HEK293T (cell line): ENCODE data around the gene ASB18.

ENCODE experiments used
- CTCF ChIA-PET: fragments of 350-600 bp; formaldehyde crosslinking; extraction: SDS; loops from one replicate; lab custom pipeline; 2021; ENCODE audit warnings: antibody characterized with exemption, inconsistent platforms; lab: Yijun Ruan, JAX
- POLR2A ChIA-PET: fragments of 350-600 bp; formaldehyde crosslinking; extraction: SDS; loops from one replicate; lab custom pipeline; 2020; ENCODE audit warnings: antibody characterized with exemption, inconsistent platforms; lab: Yijun Ruan, JAX
- DNase-seq: peaks from one replicate; pipeline ENCODE4 v3.0.0; 2012; ENCODE audit warnings: mixed read lengths; ENCODE audit errors: extremely low spot score
- ARNT ChIP-seq: fragments of 450-650 bp; IDR thresholded peaks from 2 replicates; pipeline ENCODE4 v1.6.1; 2017; ENCODE audit warnings: mild to moderate bottlenecking
- BHLHE40 ChIP-seq: fragments of 450-650 bp; IDR thresholded peaks from 2 replicates; pipeline ENCODE4 v1.6.1; 2016; ENCODE audit warnings: mild to moderate bottlenecking, moderate library complexity, borderline replicate concordance
- CTBP1 ChIP-seq: fragments of 450-650 bp; IDR thresholded peaks from 2 replicates; pipeline ENCODE4 v1.6.1; 2016; ENCODE audit warnings: borderline replicate concordance
- ELF4 ChIP-seq: fragments of 450-650 bp; IDR thresholded peaks from 2 replicates; pipeline ENCODE4 v1.6.1; 2017; ENCODE audit warnings: antibody characterized with exemption
- FOXA1 ChIP-seq: fragments of 450-650 bp; IDR thresholded peaks from 2 replicates; pipeline ENCODE4 v1.6.1; 2016; ENCODE audit warnings: mild to moderate bottlenecking
- FOXK2 ChIP-seq: fragments of 450-650 bp; IDR thresholded peaks from 2 replicates; pipeline ENCODE4 v1.6.1; 2016; ENCODE audit warnings: mild to moderate bottlenecking
- FOXM1 ChIP-seq: fragments of 450-650 bp; IDR thresholded peaks from 2 replicates; pipeline ENCODE4 v1.6.1; 2017; ENCODE audit warnings: mild to moderate bottlenecking, borderline replicate concordance
- HDGF ChIP-seq: fragments of 450-650 bp; IDR thresholded peaks from 2 replicates; pipeline ENCODE4 v1.6.1; 2017; ENCODE audit warnings: antibody characterized with exemption, borderline replicate concordance
- L3MBTL2 ChIP-seq: fragments of 450-650 bp; conservative IDR thresholded peaks from 2 replicates; pipeline ENCODE4 v1.6.1; 2016; ENCODE audit warnings: mild to moderate bottlenecking
- LEF1 ChIP-seq: fragments of 450-650 bp; IDR thresholded peaks from 2 replicates; pipeline ENCODE4 v1.6.1; 2017; ENCODE audit warnings: mild to moderate bottlenecking, borderline replicate concordance
- NFRKB ChIP-seq: fragments of 450-650 bp; IDR thresholded peaks from 2 replicates; pipeline ENCODE4 v1.6.1; 2016; ENCODE audit warnings: mild to moderate bottlenecking, moderate library complexity
- SP1 ChIP-seq: fragments of 450-650 bp; IDR thresholded peaks from 2 replicates; pipeline ENCODE4 v1.6.1; 2017
- SUZ12 ChIP-seq: fragments of 450-650 bp; IDR thresholded peaks from 2 replicates; pipeline ENCODE4 v1.6.1; 2016; ENCODE audit warnings: mild to moderate bottlenecking
- TARDBP ChIP-seq: fragments of 450-650 bp; IDR thresholded peaks from 2 replicates; pipeline ENCODE4 v1.6.1; 2016
- ZNF384 ChIP-seq: fragments of 450-650 bp; IDR thresholded peaks from 2 replicates; pipeline ENCODE4 v1.6.1; 2016
- TF ChIP-seq, protein P1 (sequence below): fragments of 450-650 bp; IDR thresholded peaks from 2 replicates; pipeline ENCODE4 v1.6.1; 2016

ASB18 gene

DNA sequence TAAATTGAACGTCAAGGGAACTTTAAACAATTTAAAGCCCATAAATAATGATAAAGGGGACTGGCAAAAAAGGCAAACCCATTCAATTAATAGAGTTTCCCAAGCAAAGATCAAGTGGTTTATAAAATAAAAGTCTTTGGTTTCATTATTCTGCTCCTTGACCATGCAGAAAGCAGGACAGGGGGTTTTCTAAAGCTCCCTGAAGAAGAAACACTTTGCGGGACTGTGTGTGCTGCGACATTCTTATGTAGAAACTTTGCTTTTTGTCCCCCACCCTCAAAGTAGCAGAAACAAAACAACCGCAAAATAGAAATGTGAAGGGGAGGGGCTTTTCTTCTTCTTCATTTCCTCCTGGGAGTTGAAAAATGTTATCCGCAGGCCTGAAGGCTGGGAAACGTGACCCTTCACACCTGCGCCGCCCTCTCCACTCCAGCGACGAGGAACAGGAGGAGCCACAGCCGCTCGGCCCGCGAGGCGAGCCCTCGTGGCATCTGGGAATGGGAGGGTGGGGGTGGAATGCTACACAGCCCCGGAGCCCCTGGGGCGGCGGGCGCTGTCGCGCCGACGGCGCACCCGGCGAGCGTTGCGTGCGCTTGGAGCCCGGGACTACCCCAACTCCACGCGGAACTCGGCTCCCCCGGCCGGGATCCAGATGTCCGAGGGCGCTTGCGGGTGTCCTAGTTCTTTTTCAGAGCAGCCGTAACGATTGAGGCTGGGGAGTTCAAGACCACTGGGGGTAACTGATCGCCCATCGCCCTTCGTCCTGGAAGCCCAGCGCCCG, 91.8 kb downstream of the ASB18 start:
- ChIA-PET CTCF (no interaction called here), POLR2A (no interaction called here)
- no peak for DNase-seq
- no peak for TF ChIP-seq FOXK2

DNA sequence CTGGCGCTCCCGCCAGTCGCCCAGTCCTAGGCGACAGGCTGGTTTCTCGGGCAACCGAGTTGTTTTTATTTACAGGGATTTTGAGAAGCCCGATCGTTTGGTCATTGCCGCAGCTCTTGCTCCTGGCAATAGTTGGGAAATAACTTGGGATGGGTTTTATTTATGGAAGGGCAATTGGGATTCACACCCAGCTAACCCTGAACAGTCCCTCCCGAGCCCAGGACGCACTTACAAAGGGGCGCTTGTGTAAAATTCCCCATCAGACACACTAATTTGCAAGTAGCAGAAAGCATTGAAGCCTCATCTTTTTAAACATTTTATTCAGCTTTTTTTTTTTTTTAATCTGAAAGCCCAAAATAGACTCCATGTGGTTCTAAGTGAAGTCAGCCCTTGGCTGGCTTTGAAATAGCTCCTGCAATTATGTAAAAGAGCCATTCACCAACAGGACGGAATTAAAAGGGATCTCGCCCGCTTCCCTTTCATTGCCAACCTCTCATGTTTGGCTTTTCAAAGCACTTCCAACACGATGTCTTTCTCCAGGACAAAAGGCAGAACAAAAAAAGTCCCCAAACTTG, 92.4 kb downstream of the ASB18 start:
- ChIA-PET POLR2A (no interaction called here), CTCF (no interaction called here)
- no peak for DNase-seq
- no peak for TF ChIP-seq L3MBTL2
- no peak for TF ChIP-seq FOXM1
- TF ChIP-seq CTBP1: no peak
- no peak for TF ChIP-seq ARNT
- no peak for TF ChIP-seq NFRKB

DNA sequence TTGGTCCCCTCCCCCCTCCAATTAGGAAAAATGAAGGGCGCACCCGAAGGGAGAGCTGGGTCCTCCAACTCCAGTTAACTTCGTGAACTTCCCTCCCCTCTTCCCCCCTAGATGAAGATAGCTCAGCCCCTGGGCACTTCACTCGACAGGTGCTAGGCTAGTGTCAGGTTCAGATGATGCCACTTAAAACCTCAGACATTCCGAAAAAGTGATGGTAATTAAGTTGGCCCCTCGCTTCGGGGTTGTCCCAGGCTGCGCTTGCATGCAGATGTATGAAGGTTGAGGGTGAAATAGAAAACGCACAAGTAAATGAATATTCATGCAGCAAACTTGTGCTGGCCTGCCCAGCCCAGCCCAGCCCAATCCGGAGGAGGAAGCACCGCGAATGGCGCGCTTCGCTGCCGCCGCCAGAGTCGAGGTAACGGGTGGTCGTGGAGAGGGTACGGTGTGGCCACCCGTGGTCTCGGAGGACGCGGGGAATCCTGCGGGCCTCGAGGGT, 93.0 kb downstream of the ASB18 start:
- TF ChIP-seq CTBP1 (no peak), FOXK2 (no peak)
- ChIA-PET CTCF (interaction anchor here (0.7 kb wide), 1 partner anchor 10 kb away, joined by 3 read pairs; no protein-coding TSS in a partner anchor), POLR2A (no interaction called here)
- no peak for DNase-seq

DNA sequence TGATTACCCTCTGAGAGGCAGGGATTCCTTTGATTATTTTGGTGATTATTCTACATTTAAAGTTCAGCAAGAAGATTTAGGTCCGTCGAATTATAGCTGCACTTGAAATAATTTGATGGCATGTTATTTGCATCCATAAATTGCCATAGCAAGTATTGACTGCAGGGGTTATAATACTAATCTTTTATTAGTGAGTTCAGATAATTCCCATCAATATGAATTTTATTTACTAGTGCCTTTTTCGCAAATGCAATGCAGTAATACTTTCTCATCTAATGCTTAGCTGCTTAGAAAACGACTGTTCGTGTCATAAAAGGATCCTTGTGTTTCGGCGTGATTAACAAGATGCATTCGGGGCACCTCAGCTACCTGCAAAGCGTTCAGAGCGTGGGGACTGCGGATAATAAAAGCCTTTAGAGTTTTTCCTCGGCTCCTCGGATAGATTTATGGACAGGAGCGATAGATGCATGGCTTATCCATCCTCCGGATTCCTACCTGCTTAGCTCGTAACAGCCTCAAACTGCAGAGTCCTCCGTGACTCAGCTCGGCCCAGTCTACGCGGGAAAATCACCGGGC, 93.5 kb downstream of the ASB18 start:
- TF ChIP-seq, protein P1, sequence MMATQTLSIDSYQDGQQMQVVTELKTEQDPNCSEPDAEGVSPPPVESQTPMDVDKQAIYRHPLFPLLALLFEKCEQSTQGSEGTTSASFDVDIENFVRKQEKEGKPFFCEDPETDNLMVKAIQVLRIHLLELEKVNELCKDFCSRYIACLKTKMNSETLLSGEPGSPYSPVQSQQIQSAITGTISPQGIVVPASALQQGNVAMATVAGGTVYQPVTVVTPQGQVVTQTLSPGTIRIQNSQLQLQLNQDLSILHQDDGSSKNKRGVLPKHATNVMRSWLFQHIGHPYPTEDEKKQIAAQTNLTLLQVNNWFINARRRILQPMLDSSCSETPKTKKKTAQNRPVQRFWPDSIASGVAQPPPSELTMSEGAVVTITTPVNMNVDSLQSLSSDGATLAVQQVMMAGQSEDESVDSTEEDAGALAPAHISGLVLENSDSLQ: no peak
- DNase-seq: no peak
- ChIA-PET POLR2A (no interaction called here), CTCF (interaction anchor here (0.7 kb wide), 1 partner anchor 11 kb away, joined by 3 read pairs; no protein-coding TSS in a partner anchor)

DNA sequence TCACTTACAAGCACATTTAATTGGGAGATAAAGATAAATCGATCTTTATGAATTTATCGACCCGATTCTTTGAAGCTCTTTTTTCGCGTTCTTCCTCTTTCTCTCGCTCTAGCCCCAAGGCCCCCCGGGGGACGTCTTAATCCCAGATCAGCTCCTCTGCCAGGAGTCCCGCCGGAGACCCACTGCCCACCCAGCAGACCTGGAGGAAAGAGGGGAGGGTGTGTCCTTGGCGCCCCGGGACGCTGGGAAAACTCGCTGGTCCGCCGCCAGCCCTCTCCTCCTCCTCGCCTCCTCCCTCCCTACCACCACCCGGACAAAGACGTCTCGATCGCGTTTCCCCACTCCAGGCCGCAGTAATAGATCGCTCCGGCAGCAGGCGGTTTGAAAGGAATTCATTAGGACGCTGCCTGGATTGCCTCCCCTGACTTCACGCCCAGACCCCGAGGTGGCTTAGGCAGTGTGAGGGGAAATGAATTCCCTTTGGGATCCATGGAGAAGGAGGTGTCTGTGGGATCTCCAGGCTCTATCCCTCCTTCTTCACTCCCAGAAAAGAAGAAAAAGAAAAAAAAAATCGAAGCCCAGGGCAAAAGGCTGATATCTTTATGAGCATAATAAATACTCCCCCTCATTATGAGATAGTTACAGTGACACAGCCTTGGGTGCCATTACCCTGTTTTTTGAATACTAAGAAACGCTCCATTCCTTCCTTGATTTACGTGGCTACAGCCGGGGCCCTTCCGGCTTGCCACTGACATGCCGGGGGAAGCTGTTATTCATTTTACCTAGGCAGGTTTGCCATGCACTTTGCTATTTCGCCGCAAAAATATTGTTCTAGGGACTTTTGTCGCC, 94.2 kb downstream of the ASB18 start:
- DNase-seq: no peak
- POLR2A ChIA-PET: no interaction called here
- TF ChIP-seq, protein P1: no peak
- no peak for TF ChIP-seq FOXA1
- no peak for TF ChIP-seq CTBP1
- no peak for TF ChIP-seq BHLHE40
- TF ChIP-seq NFRKB: no peak
- TF ChIP-seq ARNT: no peak
- no peak for TF ChIP-seq SP1
- TF ChIP-seq FOXM1: no peak
- TF ChIP-seq SUZ12: no peak
- no peak for TF ChIP-seq ELF4
- no peak for TF ChIP-seq LEF1
- no peak for TF ChIP-seq L3MBTL2
- TF ChIP-seq HDGF: no peak
- no peak for TF ChIP-seq ZNF384
- no peak for TF ChIP-seq FOXK2
- no peak for TF ChIP-seq TARDBP
- CTCF ChIA-PET: interaction anchor here (1.0 kb wide), 1 partner anchor 8 kb away, joined by 3 read pairs; no protein-coding TSS in a partner anchor

DNA sequence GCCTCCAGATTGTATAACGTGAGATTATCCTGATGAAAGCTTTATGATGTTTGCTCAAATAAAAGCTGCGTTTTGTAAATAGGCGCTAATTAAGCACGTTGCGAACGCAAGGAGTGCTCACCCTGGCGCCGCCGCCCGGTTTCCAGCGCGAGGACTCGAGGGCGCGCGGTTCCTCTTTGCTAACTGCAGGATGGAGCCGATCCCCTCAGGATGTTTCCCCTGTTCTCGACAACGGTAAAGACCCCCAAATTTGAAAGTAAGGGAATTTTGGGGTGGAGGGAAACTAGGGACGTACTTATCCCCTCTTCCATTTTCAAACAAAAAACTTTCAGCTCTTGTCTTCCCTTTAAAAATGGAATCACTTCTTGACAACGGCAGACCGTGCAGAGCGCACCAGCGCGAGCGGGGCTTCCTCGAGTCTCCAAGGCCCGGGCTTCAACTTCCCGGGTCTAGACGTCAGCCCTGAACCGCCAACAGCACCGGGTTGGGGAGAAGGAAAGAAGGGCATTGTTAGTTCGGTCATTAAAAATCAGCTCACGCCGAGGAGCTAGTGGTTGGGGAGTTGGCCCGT, 95.0 kb downstream of the ASB18 start:
- CTCF ChIA-PET: interaction anchor here (1.0 kb wide), 1 partner anchor 8 kb away, joined by 3 read pairs; no protein-coding TSS in a partner anchor
- TF ChIP-seq ZNF384 (no peak), ARNT (no peak)
- no peak for DNase-seq
- POLR2A ChIA-PET: interaction anchor here (1.1 kb wide), 1 partner anchor 8 kb away, joined by 5 read pairs; no protein-coding TSS in a partner anchor
